PFSK-1 (cell line): Measurements from ENCODE around the gene CCDC88C.

Source experiments
- FOXP2 ChIP-seq: optimal IDR thresholded peaks from 2 replicates; pipeline ENCODE3; 2011; ENCODE audit warnings: borderline replicate concordance, control low read depth, inconsistent platforms; ENCODE audit not compliant: insufficient read depth; ENCODE audit errors: extremely low read length, extremely low read depth
- POLR2AphosphoS5 ChIP-seq: IDR thresholded peaks from 2 replicates; pipeline ENCODE4 v1.6.1; 2012; ENCODE audit warnings: low read depth, mild to moderate bottlenecking, control low read depth, low read length, moderate library complexity
- REST ChIP-seq, 2 experiments: IDR thresholded peaks; 2 replicates each; pipeline versions ENCODE4 v1.6.1 to v1.8.0; 2011 to 2012; ENCODE audit warnings: low read depth in 2 of 2, low read length in 2 of 2, control low read depth in 1 of 2, inconsistent platforms in 1 of 2, mild to moderate bottlenecking in 1 of 2, moderate library complexity in 1 of 2; ENCODE audit not compliant: insufficient read depth in 1 of 2
- SIN3A ChIP-seq: IDR thresholded peaks from 2 replicates; pipeline ENCODE4 v1.6.1; 2012; ENCODE audit warnings: mild to moderate bottlenecking, low read length, moderate library complexity, borderline replicate concordance; ENCODE audit not compliant: insufficient read depth
- TAF1 ChIP-seq: IDR thresholded peaks from 2 replicates; pipeline ENCODE4 v1.6.1; 2012; ENCODE audit warnings: low read length, control low read depth, borderline replicate concordance; ENCODE audit not compliant: insufficient read depth

The CCDC88C gene

GRCh38 chr14:91257328-91258010 lies 160.2 kb downstream of the CCDC88C start:
- TF ChIP-seq POLR2AphosphoS5 (no peak), FOXP2 (no peak), REST (IDR thresholded peaks at IDR 0.05; ENCODE audit: insufficient read depth in 1 of 2, low read depth in 2 of 2, low read length in 2 of 2) (no peak), TAF1 (no peak), SIN3A (no peak)

- TF ChIP-seq SIN3A = no peak
- TF ChIP-seq REST (IDR thresholded peaks at IDR 0.05; ENCODE audit: insufficient read depth in 1 of 2, low read depth in 2 of 2, low read length in 2 of 2) = no peak
- no peak for TF ChIP-seq POLR2AphosphoS5
- no peak for TF ChIP-seq TAF1
- no peak for TF ChIP-seq FOXP2
Observed at GRCh38 chr14:91256661-91257060, 161.0 kb downstream of the CCDC88C start.

GRCh38 chr14:91255026-91255695 lies 162.5 kb downstream of the CCDC88C start:
- TF ChIP-seq FOXP2 (no peak), SIN3A (no peak), TAF1 (no peak), REST (IDR thresholded peaks at IDR 0.05; ENCODE audit: insufficient read depth in 1 of 2, low read depth in 2 of 2, low read length in 2 of 2) (no peak), POLR2AphosphoS5 (no peak)

GRCh38 chr14:91254461-91254860 lies 163.2 kb downstream of the CCDC88C start:
- no peak for TF ChIP-seq FOXP2
- no peak for TF ChIP-seq POLR2AphosphoS5
- no peak for TF ChIP-seq SIN3A
- no peak for TF ChIP-seq TAF1
- TF ChIP-seq REST (IDR thresholded peaks at IDR 0.05; ENCODE audit: insufficient read depth in 1 of 2, low read depth in 2 of 2, low read length in 2 of 2) = no peak
